ENCODE data around the gene SDCBP2. TPM values are rescaled to one million over a fixed set of nuclear protein-coding genes. Genes with fewer than 3 reads are reported as not detected.

The SDCBP2 gene
- total RNA-seq, 1 experiment from 2014 or later = 1.9 TPM

DNA sequence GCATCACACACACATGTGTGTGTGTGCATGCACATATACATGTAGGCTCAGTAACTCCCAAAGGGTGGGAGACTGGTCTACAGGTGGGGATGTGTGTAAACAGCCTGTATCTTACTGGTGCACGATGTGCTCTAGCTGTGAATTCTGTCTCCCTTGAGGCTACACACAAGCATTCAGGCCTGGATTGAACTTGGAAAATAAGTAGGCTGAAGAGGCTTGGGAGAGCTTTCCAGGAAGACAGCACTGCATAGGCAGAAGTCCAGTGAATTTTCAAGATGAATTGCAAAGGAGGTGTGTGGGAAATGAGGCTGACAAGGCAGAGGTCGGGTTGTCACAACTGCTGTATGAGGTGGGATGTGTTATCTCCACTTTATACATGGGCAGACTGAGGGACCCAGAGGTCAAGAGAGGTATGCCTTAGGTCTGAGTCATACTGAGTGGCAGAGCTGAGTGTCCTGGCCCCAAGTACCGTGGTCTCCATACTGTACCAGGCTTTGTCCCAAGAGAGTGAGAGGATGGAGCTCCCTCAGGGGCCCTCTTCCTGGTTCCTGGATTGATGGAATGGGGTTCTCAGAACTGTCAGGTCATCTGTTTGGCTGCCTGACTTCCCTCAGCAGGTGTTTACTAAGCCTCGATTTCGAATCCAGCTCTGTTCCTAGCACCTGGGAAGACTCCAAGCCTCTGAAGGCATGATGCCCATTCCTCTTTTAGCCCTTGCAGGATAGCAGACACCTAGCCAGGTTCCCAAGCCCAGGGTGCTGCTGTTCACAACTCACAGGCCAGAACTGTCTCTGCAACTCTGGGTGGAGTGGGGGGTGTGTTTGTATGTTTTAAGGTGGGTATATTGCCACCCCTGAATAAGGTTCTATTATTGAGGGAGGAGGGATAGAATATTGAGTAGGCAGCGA is 48.5 kb downstream of the SDCBP2 start:
- no peak overlapping the region for H4K91ac ChIP-seq (ENCODE audit: insufficient read length, low read depth, low read length)
- WGBS (ENCODE audit: extremely low coverage, insufficient read length, low lambda C conversion rate) = no CpG with 5 or more reads among the region's 6 CpGs

More for the DNA sequence above, 48.5 kb downstream of the SDCBP2 start:
- Histone ChIP-seq H2BK15ac (ENCODE audit: low read depth, low read length) (no peak overlapping the region), H3K27me3 (ENCODE audit: insufficient read depth, low read length) (no peaks in the 10 kb centered on the region), H3K9me3 (ENCODE audit: control insufficient read depth, low read depth, low read length) (no peaks in the 10 kb centered on the region), H2BK12ac (ENCODE audit: insufficient read length, low read depth, low read length) (no peak overlapping the region), H2BK120ac (ENCODE audit: low read depth, low read length, poor library complexity, severe bottlenecking) (no peak overlapping the region), H3K4me2 (ENCODE audit: insufficient read depth, insufficient read length, low read length) (no peak overlapping the region), H4K5ac (ENCODE audit: insufficient read length, low read depth, low read length) (no peak overlapping the region), H3K23me2 (ENCODE audit: insufficient read length, low read depth, low read length, poor library complexity, severe bottlenecking) (no peaks in the 10 kb centered on the region), H4K20me1 (ENCODE audit: control insufficient read depth, insufficient read depth, insufficient read length) (peaks cover 2% of the 10 kb centered on the region), H3K14ac (ENCODE audit: insufficient read depth, low read length) (no peak overlapping the region), H3K79me2 (ENCODE audit: insufficient read depth, low read length) (no peaks in the 10 kb centered on the region), H3K79me1 (ENCODE audit: insufficient read depth, low read depth, low read length, poor library complexity, severe bottlenecking) (no peaks in the 10 kb centered on the region), H3K9ac (ENCODE audit: extremely low read depth, insufficient read length, low read length) (no peak overlapping the region), H3T11ph (ENCODE audit: low read length) (no peak overlapping the region), H3K18ac (ENCODE audit: insufficient read length, low read depth, low read length) (no peak overlapping the region), H2BK5ac (ENCODE audit: insufficient read length, low read length) (no peak overlapping the region), H2BK20ac (ENCODE audit: low read depth, low read length, poor library complexity, severe bottlenecking) (no peak overlapping the region), H4K8ac (replicated peaks; ENCODE audit: insufficient read length, low read depth, low read length) (no peak overlapping the region), H3K56ac (ENCODE audit: insufficient read length, low read depth, low read length) (no peak overlapping the region), H3K27ac (ENCODE audit: insufficient read length, low read depth, low read length) (no peak overlapping the region), H3K4me1 (ENCODE audit: insufficient read depth, low read length) (no peaks in the 10 kb centered on the region), H3K23ac (ENCODE audit: insufficient read length, low read depth, low read length) (no peak overlapping the region), H3K4ac (ENCODE audit: low read depth, low read length) (no peak overlapping the region), H2AK5ac (ENCODE audit: insufficient read length, low read length) (no peak overlapping the region), H2AFZ (ENCODE audit: low read length) (no peak overlapping the region)
- TF ChIP-seq, protein P1, sequence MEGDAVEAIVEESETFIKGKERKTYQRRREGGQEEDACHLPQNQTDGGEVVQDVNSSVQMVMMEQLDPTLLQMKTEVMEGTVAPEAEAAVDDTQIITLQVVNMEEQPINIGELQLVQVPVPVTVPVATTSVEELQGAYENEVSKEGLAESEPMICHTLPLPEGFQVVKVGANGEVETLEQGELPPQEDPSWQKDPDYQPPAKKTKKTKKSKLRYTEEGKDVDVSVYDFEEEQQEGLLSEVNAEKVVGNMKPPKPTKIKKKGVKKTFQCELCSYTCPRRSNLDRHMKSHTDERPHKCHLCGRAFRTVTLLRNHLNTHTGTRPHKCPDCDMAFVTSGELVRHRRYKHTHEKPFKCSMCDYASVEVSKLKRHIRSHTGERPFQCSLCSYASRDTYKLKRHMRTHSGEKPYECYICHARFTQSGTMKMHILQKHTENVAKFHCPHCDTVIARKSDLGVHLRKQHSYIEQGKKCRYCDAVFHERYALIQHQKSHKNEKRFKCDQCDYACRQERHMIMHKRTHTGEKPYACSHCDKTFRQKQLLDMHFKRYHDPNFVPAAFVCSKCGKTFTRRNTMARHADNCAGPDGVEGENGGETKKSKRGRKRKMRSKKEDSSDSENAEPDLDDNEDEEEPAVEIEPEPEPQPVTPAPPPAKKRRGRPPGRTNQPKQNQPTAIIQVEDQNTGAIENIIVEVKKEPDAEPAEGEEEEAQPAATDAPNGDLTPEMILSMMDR (conservative IDR thresholded peaks at IDR 0.05) = no peak
- H3K27me3 Mint-ChIP-seq (ENCODE audit: low read depth) = peaks cover 1% of the 10 kb centered on the region
- no peaks in the 10 kb centered on the region for H3K36me3 Mint-ChIP-seq (ENCODE audit: insufficient read depth in 1 of 3, low read depth in 3 of 3)
- peak; percentile 6 for DNase-seq
- H3K4me3 Mint-ChIP-seq = no peak overlapping the region
- H3K27ac Mint-ChIP-seq = no peak overlapping the region; a peak in 1 of 7 replicates
- 0 out of 4 replicates have a peak, but pooled peaks cover 0 to 3% of the 10 kb centered on the region in 2 experiments for H3K4me1 Mint-ChIP-seq
- H3K9me3 Mint-ChIP-seq = no peaks in the 10 kb centered on the region

Data from H9 (cell line).